ENCODE results near the gene MBTD1. TPM values are rescaled to one million over a fixed set of nuclear protein-coding genes. Genes with fewer than 3 reads are reported as not detected.

Gene MBTD1
- total RNA-seq, 1 experiment from 2014 or later: 2.6 TPM

- peak; percentile 16 for DNase-seq (ENCODE audit: low read depth)
These were observed 112.2 kb downstream of the MBTD1 start for GRCh38 chr17:51147650-51148049.

GRCh38 chr17:51144266-51145022, 115.4 kb downstream of the MBTD1 start:
- no peak for DNase-seq (ENCODE audit: low read depth)

DNA sequence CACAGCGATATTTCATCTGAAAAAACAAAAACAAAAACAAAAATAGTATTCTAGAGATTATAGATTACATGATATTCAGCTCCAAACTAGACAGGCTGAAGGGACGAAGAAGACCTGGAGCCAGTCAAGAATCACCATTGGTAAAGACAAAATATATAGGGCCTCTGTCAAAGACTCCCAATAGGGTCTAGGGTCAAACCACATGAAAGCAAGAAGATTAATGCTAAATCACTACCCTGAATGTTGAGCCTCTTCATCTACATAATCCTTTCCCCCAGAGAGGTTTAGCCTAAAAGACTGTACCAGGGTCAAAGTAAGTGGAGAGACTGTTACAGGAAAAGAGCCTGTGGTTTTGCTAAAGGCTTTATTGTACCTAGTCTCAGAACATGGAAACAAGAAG, 117.3 kb downstream of the MBTD1 start:
- no peak for DNase-seq (ENCODE audit: low read depth)

- DNase-seq (ENCODE audit: low read depth): no peak
These were observed 123.9 kb downstream of the MBTD1 start for GRCh38 chr17:51135956-51136355.

- DNase-seq (ENCODE audit: low read depth): no peak
These were observed 126.5 kb downstream of the MBTD1 start for GRCh38 chr17:51133365-51133764.

GRCh38 chr17:51132964-51133319, 126.9 kb downstream of the MBTD1 start:
- peak; percentile 13 for DNase-seq (ENCODE audit: low read depth)

- DNase-seq (ENCODE audit: low read depth): peak; percentile 9
These were observed 131.8 kb downstream of the MBTD1 start for GRCh38 chr17:51128076-51128475.

Other genes with a start within 250 kb of the MBTD1 start
- gene SPAG9, start 139.2 kb downstream of the MBTD1 start, total RNA-seq (2014; rRNA removed; shearing (Covaris generic)): 51.6 and 54.2 TPM in 2 replicates
- 318 and 324 TPM in 2 replicates for gene NME1, start 106.5 kb downstream of the MBTD1 start, total RNA-seq (2014; rRNA removed; shearing (Covaris generic))
- 488 and 529 TPM in 2 replicates for gene NME2, start 93.6 kb downstream of the MBTD1 start, total RNA-seq (2014; rRNA removed; shearing (Covaris generic))
- gene UTP18, start 497 bp upstream of the MBTD1 start, total RNA-seq (2014; rRNA removed; shearing (Covaris generic)): 112 and 141 TPM in 2 replicates

Measured in Daoy (cell line).